H1 (cell line): ENCODE data around the gene ARL14.

Experiments
- CTCF ChIP-seq, 3 experiments: IDR thresholded peaks; 1 replicate in 2 of 3; 2 replicates in 1 of 3; pipeline versions ENCODE4 v1.5.1 to v1.6.1; 2011; ENCODE audit warnings: low read length in 3 of 3, mild to moderate bottlenecking in 3 of 3, inconsistent platforms in 2 of 3, low read depth in 1 of 3, moderate library complexity in 1 of 3; ENCODE audit not compliant: insufficient read depth in 1 of 3; ENCODE audit errors: control extremely low read depth in 1 of 3
- EP300 ChIP-seq, 2 experiments: IDR thresholded peaks; 1 replicate in 1 of 2; 2 replicates in 1 of 2; pipeline ENCODE4 v1.6.1; 2011 to 2012; ENCODE audit warnings: low read depth in 2 of 2, low read length in 2 of 2, mild to moderate bottlenecking in 2 of 2, borderline replicate concordance in 1 of 2, inconsistent platforms in 1 of 2, moderate library complexity in 1 of 2
- EZH2 ChIP-seq: fragments of 200-600 bp; sonication (generic); IDR thresholded peaks from 2 replicates; pipeline ENCODE4 v1.7.1; 2012; ENCODE audit warnings: low read depth, mild to moderate bottlenecking, moderate library complexity, low read length, inconsistent platforms; ENCODE audit not compliant: severe bottlenecking
- HDAC2 ChIP-seq, 2 experiments: fragments of 300-600 bp in 1 of 2; sonication (generic) in 1 of 2; IDR thresholded peaks; 2 replicates each; pipeline ENCODE4 v1.6.1; 2011 to 2012; ENCODE audit warnings: low read depth in 2 of 2, low read length in 2 of 2, mild to moderate bottlenecking in 2 of 2, moderate library complexity in 2 of 2, borderline replicate concordance in 1 of 2, inconsistent platforms in 1 of 2
- KDM5A ChIP-seq: fragments of 200-600 bp; IDR thresholded peaks from 2 replicates; pipeline ENCODE4 v1.7.1; 2012; ENCODE audit warnings: mild to moderate bottlenecking, low read length, inconsistent platforms, mixed read lengths
- MAFK ChIP-seq: IDR thresholded peaks from 2 replicates; pipeline ENCODE4 v1.6.1; 2012; ENCODE audit warnings: low read depth, mild to moderate bottlenecking, improper control_type of control experiment, low read length
- MAX ChIP-seq: IDR thresholded peaks from 2 replicates; pipeline ENCODE4 v1.6.1; 2012; ENCODE audit warnings: inconsistent platforms
- POLR2A ChIP-seq, 2 experiments: IDR thresholded peaks; 1 replicate in 1 of 2; 2 replicates in 1 of 2; pipeline ENCODE4 v1.6.1; 2011; ENCODE audit warnings: low read depth in 2 of 2, low read length in 2 of 2, mild to moderate bottlenecking in 2 of 2; ENCODE audit errors: control extremely low read depth in 1 of 2
- POLR2AphosphoS5 ChIP-seq: IDR thresholded peaks from 2 replicates; pipeline ENCODE4 v1.6.1; 2011; ENCODE audit warnings: low read depth, low read length
- USF2 ChIP-seq: IDR thresholded peaks from 2 replicates; pipeline ENCODE4 v1.6.1; 2011; ENCODE audit warnings: low read length, improper control_type of control experiment

- TF ChIP-seq CTCF (IDR thresholded peaks at IDR 0.05; ENCODE audit: control extremely low read depth in 1 of 3, insufficient read depth in 1 of 3, low read depth in 1 of 3, low read length in 3 of 3) = no peak
- TF ChIP-seq HDAC2 (IDR thresholded peaks at IDR 0.05; ENCODE audit: borderline replicate concordance in 1 of 2, low read depth in 2 of 2, low read length in 2 of 2) = no peak
- no peak for TF ChIP-seq POLR2AphosphoS5
- TF ChIP-seq USF2 = no peak
- no peak for TF ChIP-seq KDM5A
- TF ChIP-seq EP300 (IDR thresholded peaks at IDR 0.05; ENCODE audit: borderline replicate concordance in 1 of 2, low read depth in 2 of 2, low read length in 2 of 2) = no peak
- no peak for TF ChIP-seq MAX
- no peak for TF ChIP-seq POLR2A (IDR thresholded peaks at IDR 0.05; ENCODE audit: control extremely low read depth in 1 of 2, low read depth in 2 of 2, low read length in 2 of 2)
- TF ChIP-seq EZH2 = no peak
- no peak for TF ChIP-seq MAFK
Observed at GRCh38 chr3:160671231-160671630, 5.7 kb upstream of the ARL14 start.
